Panc1 (cell line): ENCODE measurements around the gene FTO. TPM values are rescaled to one million over a fixed set of nuclear protein-coding genes. Genes with fewer than 3 reads are reported as not detected.

Source experiments
- ATAC-seq: fragments of 200-7000 bp; cut with Tn5 transposase; 2 replicates; pipeline ENCODE4 v1.9.1; 2020; ENCODE audit warnings: mild to moderate bottlenecking, moderate library complexity
- BruUV-seq: library from RNA; stranded (reverse); fragments of 400-500 nt; replicated peaks from 2 replicates; lab custom pipeline; 2021; lab: Mats Ljungman, UMichigan
- CTCF ChIA-PET: fragments of 300-600 bp; sonication (Branson Sonifier 250); formaldehyde crosslinking; loops from one replicate; lab custom pipeline; 2022; ENCODE audit warnings: antibody characterized with exemption; lab: Charles Lee
- POLR2A ChIA-PET: fragments of 300-600 bp; sonication (Branson Sonifier 250); formaldehyde crosslinking; loops from one replicate; lab custom pipeline; 2022; ENCODE audit warnings: antibody characterized with exemption; lab: Charles Lee
- DNase-seq: peaks from one replicate; pipeline ENCODE4 v3.0.0-alpha.2; 2010; ENCODE audit warnings: low read depth, low spot score
- H3K27ac ChIP-seq: 2 replicates; pipeline ENCODE4 v1.5.1; 2011; ENCODE audit warnings: mild to moderate bottlenecking, low read length, inconsistent platforms
- H3K27me3 ChIP-seq: fragments of 200-500 bp; sonication (Bioruptor generic); 2 replicates; pipeline ENCODE4 v1.6.0; 2014; ENCODE audit warnings: low read length, inconsistent platforms; ENCODE audit not compliant: control insufficient read depth, insufficient read depth
- H3K36me3 ChIP-seq: fragments of 200-500 bp; sonication (Bioruptor generic); 2 replicates; pipeline ENCODE4 v1.5.1; 2014; ENCODE audit warnings: inconsistent platforms, mild to moderate bottlenecking, low read length, moderate library complexity; ENCODE audit not compliant: control insufficient read depth, insufficient read depth
- H3K4me1 ChIP-seq: 2 replicates; pipeline ENCODE4 v1.5.1; 2011; ENCODE audit warnings: inconsistent platforms, mild to moderate bottlenecking, low read length, moderate library complexity; ENCODE audit not compliant: control insufficient read depth, insufficient read depth
- H3K4me3 ChIP-seq, 2 experiments: 2 replicates each; pipeline ENCODE4 v1.5.1; 2011 to 2012; ENCODE audit warnings: low read depth in 2 of 2, low read length in 2 of 2, mild to moderate bottlenecking in 2 of 2, inconsistent platforms in 1 of 2, moderate library complexity in 1 of 2
- H3K9me3 ChIP-seq: fragments of 200-500 bp; sonication (Bioruptor generic); 2 replicates; pipeline ENCODE4 v1.5.1; 2014; ENCODE audit warnings: low read depth, mild to moderate bottlenecking, inconsistent platforms, low read length, moderate library complexity; ENCODE audit not compliant: control insufficient read depth, insufficient read depth
- CTCF ChIP-seq: fragments of 450-650 bp; IDR thresholded peaks from 2 replicates; pipeline ENCODE4 v1.5.1; 2017; ENCODE audit warnings: mild to moderate bottlenecking
- POLR2AphosphoS5 ChIP-seq: IDR thresholded peaks from 2 replicates; pipeline ENCODE4 v1.6.1; 2012; ENCODE audit warnings: mild to moderate bottlenecking, low read depth, low read length, moderate library complexity
- REST ChIP-seq, 2 experiments: IDR thresholded peaks; 2 replicates each; pipeline ENCODE4 v1.6.1; 2011 to 2012; ENCODE audit warnings: low read depth in 2 of 2, control low read depth in 1 of 2, low read length in 1 of 2, mild to moderate bottlenecking in 1 of 2, moderate library complexity in 1 of 2; ENCODE audit not compliant: insufficient read depth in 1 of 2
- SIN3A ChIP-seq: IDR thresholded peaks from 2 replicates; pipeline ENCODE4 v1.6.1; 2012; ENCODE audit warnings: low read depth, mild to moderate bottlenecking, low read length, moderate library complexity, borderline replicate concordance; ENCODE audit not compliant: insufficient read depth
- TCF7L2 ChIP-seq: IDR thresholded peaks from 2 replicates; pipeline ENCODE4 v1.6.1; 2011; ENCODE audit warnings: mild to moderate bottlenecking, low read depth, low read length, inconsistent platforms
- in situ Hi-C: cut with HindIII; loops from 2 replicates; pipeline ENCODE4 v1.10.0; 2016; ENCODE audit warnings: low sequenced_read_pairs, low pct_unique_long_range_greater_than_20kb
- intact Hi-C: fragments of 100-400 bp; cut with micrococcal nuclease; formaldehyde crosslinking; loops from one replicate; pipeline ENCODE4 v1.10.0; 2022; ENCODE audit not compliant: unreplicated experiment
- total RNA-seq: library from RNA; stranded (reverse); gene quantifications from one replicate; pipeline ENCODE4 v1.2.1, GENCODE V29; 2021; ENCODE audit not compliant: unreplicated experiment

FTO gene
- total RNA-seq, 1 experiment from 2014 or later = 38.2 TPM

GRCh38 chr16:53784291-53784690 is 80.3 kb downstream of the FTO start:
- no TSS peak for BruUV-seq
- ATAC-seq (no peak), DNase-seq (no peak)
- CTCF ChIA-PET = no interaction called here
- Histone ChIP-seq H3K9me3 (no peaks in the 10 kb centered on the region), H3K27me3 (no peaks in the 10 kb centered on the region), H3K4me1 (peaks cover 39% of the 10 kb centered on the region), H3K27ac (peak overlapping the region; percentile 70; the same call in 1 of the 2 replicates), H3K36me3 (no peaks in the 10 kb centered on the region), H3K4me3 (no peak overlapping the region)
- TF ChIP-seq CTCF = no peak
- TF ChIP-seq POLR2AphosphoS5 = no peak
- no peak for TF ChIP-seq SIN3A
- no peak for TF ChIP-seq REST (IDR thresholded peaks at IDR 0.05; ENCODE audit: insufficient read depth in 1 of 2, low read depth in 2 of 2, low read length in 1 of 2)
- TF ChIP-seq TCF7L2 = no peak
- POLR2A ChIA-PET = interaction anchor here (0.7 kb wide), 1 partner anchor 34 kb away, joined by 4 read pairs; no protein-coding TSS in a partner anchor
- intact Hi-C loops = no loop called here
- in situ Hi-C loops = no loop called here

- ATAC-seq = no peak
- no peak for TF ChIP-seq REST (IDR thresholded peaks at IDR 0.05; ENCODE audit: insufficient read depth in 1 of 2, low read depth in 2 of 2, low read length in 1 of 2)
- TF ChIP-seq POLR2AphosphoS5 = no peak
- TF ChIP-seq TCF7L2 = no peak
- no peak for TF ChIP-seq CTCF
- no peak for TF ChIP-seq SIN3A
- H3K27me3 ChIP-seq = no peaks in the 10 kb centered on the region
- H3K4me1 ChIP-seq = peaks cover 32% of the 10 kb centered on the region
- no TSS peak for BruUV-seq
- peak overlapping the region; percentile 57; the same call in 1 of the 2 replicates for H3K27ac ChIP-seq
- H3K9me3 ChIP-seq = no peaks in the 10 kb centered on the region
- no peak for DNase-seq
- H3K36me3 ChIP-seq = no peaks in the 10 kb centered on the region
- ChIA-PET CTCF (interaction anchor here (0.5 kb wide), 1 partner anchor 42 kb away, joined by 3 read pairs; no protein-coding TSS in a partner anchor), POLR2A (no interaction called here)
- intact Hi-C loops = no loop called here
- in situ Hi-C loops = no loop called here
- H3K4me3 ChIP-seq = no peak overlapping the region
Observed at GRCh38 chr16:53785044-53785443, 81.1 kb downstream of the FTO start.
